A549 (cell line): ENCODE measurements around the gene PLCXD3. TPM values are rescaled to one million over a fixed set of nuclear protein-coding genes. Genes with fewer than 3 reads are reported as not detected.
"Not testable (repeated sequence)": the region's sequence is repeated elsewhere in the genome, so short reads cannot be mapped to it uniquely, and the experiment has no call there.

Source experiments
- ATAC-seq, 2 experiments: fragments of 200-7000 bp in 1 of 2; fragments of >200 bp in 1 of 2; cut with Nextera tagmentation in 1 of 2; cut with Tn5 transposase in 1 of 2; 3 replicates each; pipeline versions ENCODE4 v1.8.0 to v1.9.1; 2018 to 2020; ENCODE audit warnings: mild to moderate bottlenecking in 1 of 2, moderate library complexity in 1 of 2
- CTCF ChIA-PET: fragments of 300-600 bp; sonication (Branson Sonifier 250); formaldehyde crosslinking; extraction: SDS; loops from one replicate; lab custom pipeline; 2021; ENCODE audit warnings: antibody characterized with exemption, inconsistent platforms; lab: Yijun Ruan, JAX
- POLR2A ChIA-PET: fragments of 350-600 bp; formaldehyde crosslinking; extraction: SDS; loops from one replicate; lab custom pipeline; 2021; ENCODE audit warnings: antibody characterized with exemption, inconsistent platforms; lab: Yijun Ruan, JAX
- DNase-seq, 2 experiments: peaks; one replicate each; pipeline versions ENCODE4 v3.0.0 to v3.0.0-alpha.2; 2011 to 2016; ENCODE audit warnings: low read depth in 1 of 2, low spot score in 1 of 2
- FAIRE-seq: peaks from 2 replicates; lab custom pipeline; 2011; peaks lifted over from hg19 to GRCh38; lab: Jason Lieb, UNC
- H3K27ac ChIP-seq, 2 experiments: fragments of >200 bp; sonication (Bioruptor Twin); formaldehyde crosslinking; 3 replicates each; pipeline ENCODE4 v1.5.1; 2016 to 2017
- H3K4me1 ChIP-seq: fragments of >200 bp; sonication (Bioruptor Twin); formaldehyde crosslinking; 3 replicates; pipeline ENCODE4 v1.6.1; 2016
- H3K4me2 ChIP-seq: fragments of >200 bp; sonication (Bioruptor Twin); formaldehyde crosslinking; 3 replicates; pipeline ENCODE4 v1.6.1; 2016
- H3K4me3 ChIP-seq: fragments of >200 bp; sonication (Bioruptor Twin); formaldehyde crosslinking; 3 replicates; pipeline ENCODE4 v1.5.1; 2016
- H3K9me3 ChIP-seq: fragments of >200 bp; sonication (Bioruptor Twin); formaldehyde crosslinking; 3 replicates; pipeline ENCODE4 v1.6.1; 2016
- BHLHE40 ChIP-seq: IDR thresholded peaks from 2 replicates; pipeline ENCODE4 v1.6.1; 2012; ENCODE audit warnings: low read depth, low read length, inconsistent platforms
- CEBPB ChIP-seq, 2 experiments: fragments of >200 bp in 1 of 2; sonication (Bioruptor Twin) in 1 of 2; formaldehyde crosslinking in 1 of 2; IDR thresholded peaks; 2 replicates each; pipeline ENCODE4 v1.6.1; 2012 to 2016
- EHMT2 ChIP-seq: fragments of 200-600 bp; sonication (generic); IDR thresholded peaks from 2 replicates; pipeline ENCODE4 v1.6.1; 2016; ENCODE audit warnings: antibody characterized with exemption, low read depth, mild to moderate bottlenecking, moderate library complexity
- ELK1 ChIP-seq: fragments of 150-350 bp; IDR thresholded peaks from 2 replicates; pipeline ENCODE4 v1.6.1; 2014; ENCODE audit warnings: low read depth, mild to moderate bottlenecking, low read length
- EP300 ChIP-seq, 2 experiments: fragments of >200 bp; sonication (Bioruptor Twin); formaldehyde crosslinking; IDR thresholded peaks; 2 replicates in 1 of 2; 3 replicates in 1 of 2; pipeline ENCODE4 v1.6.1; 2016 to 2017
- GATA3 ChIP-seq: IDR thresholded peaks from 2 replicates; pipeline ENCODE4 v1.6.1; 2012; ENCODE audit warnings: borderline replicate concordance
- HDAC2 ChIP-seq: fragments of 200-600 bp; sonication (generic); IDR thresholded peaks from 2 replicates; pipeline ENCODE4 v1.6.1; 2016
- HEYL ChIP-seq: fragments of 250-450 bp; sonication (Bioruptor Pico); IDR thresholded peaks from 2 replicates; pipeline ENCODE4 v1.8.0; 2021; ENCODE audit warnings: mild to moderate bottlenecking, moderate library complexity
- HOXA7 ChIP-seq: fragments of 250-450 bp; sonication (Bioruptor Pico); IDR thresholded peaks from 2 replicates; pipeline ENCODE4 v1.5.0; 2020; ENCODE audit warnings: mild to moderate bottlenecking, moderate library complexity
- HOXB13 ChIP-seq: fragments of 250-450 bp; sonication (Bioruptor Pico); IDR thresholded peaks from 2 replicates; pipeline ENCODE4 v1.5.0; 2020; ENCODE audit warnings: low read depth, mild to moderate bottlenecking, moderate library complexity
- HOXB5 ChIP-seq: fragments of 250-450 bp; sonication (Bioruptor Pico); IDR thresholded peaks from 2 replicates; pipeline ENCODE4 v1.5.0; 2020; ENCODE audit warnings: mild to moderate bottlenecking, moderate library complexity
- KDM1A ChIP-seq: fragments of 200-600 bp; sonication (generic); IDR thresholded peaks from 2 replicates; pipeline ENCODE4 v1.6.1; 2016; ENCODE audit warnings: low read depth, mild to moderate bottlenecking
- KDM5A ChIP-seq: fragments of 200-600 bp; sonication (generic); IDR thresholded peaks from 2 replicates; pipeline ENCODE4 v1.6.1; 2016; ENCODE audit warnings: antibody characterized with exemption, mild to moderate bottlenecking
- NFE2L2 ChIP-seq: fragments of 150-350 bp; conservative IDR thresholded peaks from 2 replicates; pipeline ENCODE4 v1.6.1; 2014; ENCODE audit warnings: low read length
- NPAS2 ChIP-seq: fragments of 250-450 bp; sonication (Bioruptor Pico); IDR thresholded peaks from 2 replicates; pipeline ENCODE4 v1.8.0; 2022; ENCODE audit warnings: mild to moderate bottlenecking, moderate library complexity, borderline replicate concordance
- PHF8 ChIP-seq: fragments of 200-600 bp; sonication (generic); IDR thresholded peaks from 2 replicates; pipeline ENCODE4 v1.6.1; 2016; ENCODE audit warnings: low read depth, mild to moderate bottlenecking, antibody characterized with exemption, moderate library complexity, borderline replicate concordance
- POLR2A ChIP-seq: IDR thresholded peaks from 2 replicates; pipeline ENCODE4 v1.6.1; 2012; ENCODE audit warnings: mild to moderate bottlenecking, low read length
- RARB ChIP-seq: fragments of 250-450 bp; sonication (Bioruptor Pico); IDR thresholded peaks from 2 replicates; pipeline ENCODE4 v1.8.0; 2021; ENCODE audit warnings: mild to moderate bottlenecking, moderate library complexity
- RFX5 ChIP-seq: fragments of 450-650 bp; IDR thresholded peaks from 2 replicates; pipeline ENCODE4 v1.7.1; 2014; ENCODE audit warnings: antibody characterized with exemption, mild to moderate bottlenecking, moderate library complexity
- RNF2 ChIP-seq: fragments of 200-600 bp; sonication (generic); IDR thresholded peaks from 2 replicates; pipeline ENCODE4 v1.6.1; 2016; ENCODE audit warnings: low read depth, mild to moderate bottlenecking, antibody characterized with exemption, moderate library complexity, borderline replicate concordance
- SREBF2 ChIP-seq: fragments of 450-650 bp; IDR thresholded peaks from 2 replicates; pipeline ENCODE4 v1.6.1; 2014; ENCODE audit warnings: mild to moderate bottlenecking, moderate library complexity
- ZC3H11A ChIP-seq: fragments of 450-650 bp; IDR thresholded peaks from 2 replicates; pipeline ENCODE4 v1.6.1; 2014; ENCODE audit warnings: antibody characterized with exemption, mild to moderate bottlenecking
- WGBS: methylation state at CpG from one replicate; pipeline ENCODE4 v1.1.6; 2017; ENCODE audit errors: missing lambda C conversion rate; 5-methylcytosine and 5-hydroxymethylcytosine counted together
- polyA plus RNA-seq, 4 experiments: library from polyadenylated mRNA; depleted of rRNA in 3 of 4; stranded (reverse); fragments of >200 nt; fragmentation: RNase III in 1 of 4; extraction: RNeasy Plus Mini Kit Qiagen cat#74134 plus additional on column Dnase treatment in 1 of 4; gene quantifications; 2 replicates in 3 of 4; 3 replicates in 1 of 4; pipeline ENCODE4 v1.2.3, GENCODE V29; 2011 to 2017
- TF ChIP-seq, protein P1 (sequence below): fragments of >200 bp; sonication (Bioruptor Twin); formaldehyde crosslinking; IDR thresholded peaks from 3 replicates; pipeline ENCODE4 v1.6.1; 2016

Gene PLCXD3
- polyA plus RNA-seq, 2 of the 4 experiments (the other 2 are of a cell fraction), result 1.2 to 1.6 TPM

DNA sequence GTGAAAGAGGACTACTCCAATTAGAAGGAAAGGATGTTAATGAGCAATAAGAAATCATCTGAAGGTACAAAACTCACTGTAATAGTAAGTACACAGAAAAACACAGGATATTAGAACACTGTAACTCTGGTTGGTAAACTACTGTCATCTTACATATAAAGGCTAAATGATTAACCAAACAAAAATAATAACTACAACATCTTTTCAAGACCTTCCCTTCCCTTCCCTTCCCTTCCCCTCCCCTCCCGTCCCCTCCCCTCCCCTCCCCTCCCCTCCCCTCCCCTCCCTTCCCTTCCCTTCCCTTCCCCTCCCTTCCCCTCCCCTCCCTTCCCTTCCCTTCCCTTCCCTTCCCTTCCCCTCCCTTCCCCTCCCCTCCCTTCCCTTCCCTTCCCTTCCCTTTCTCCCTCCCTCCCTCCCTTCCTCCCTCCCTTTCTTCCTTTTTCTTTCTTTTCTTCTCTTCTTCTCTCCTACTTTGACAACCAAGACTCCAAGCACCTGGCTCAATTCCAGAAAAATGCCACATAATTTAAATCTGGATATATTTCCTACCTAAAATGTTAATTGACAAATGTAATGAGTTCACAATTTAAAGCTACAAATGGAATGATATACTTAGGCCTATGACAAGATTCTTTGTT is 38.7 kb downstream of the PLCXD3 start:
- H3K4me1 ChIP-seq, DNase-seq, ATAC-seq, H3K27ac ChIP-seq, H3K4me3 ChIP-seq, CTCF ChIA-PET, POLR2A ChIA-PET, FAIRE-seq, H3K4me2 ChIP-seq: not testable (repeated sequence)
- H3K9me3 ChIP-seq, result peaks cover 14% of the 10 kb centered on the region; the same call in 2 of the 3 replicates
- WGBS, result no CpG with 5 or more reads among the region's 1 CpG

DNA sequence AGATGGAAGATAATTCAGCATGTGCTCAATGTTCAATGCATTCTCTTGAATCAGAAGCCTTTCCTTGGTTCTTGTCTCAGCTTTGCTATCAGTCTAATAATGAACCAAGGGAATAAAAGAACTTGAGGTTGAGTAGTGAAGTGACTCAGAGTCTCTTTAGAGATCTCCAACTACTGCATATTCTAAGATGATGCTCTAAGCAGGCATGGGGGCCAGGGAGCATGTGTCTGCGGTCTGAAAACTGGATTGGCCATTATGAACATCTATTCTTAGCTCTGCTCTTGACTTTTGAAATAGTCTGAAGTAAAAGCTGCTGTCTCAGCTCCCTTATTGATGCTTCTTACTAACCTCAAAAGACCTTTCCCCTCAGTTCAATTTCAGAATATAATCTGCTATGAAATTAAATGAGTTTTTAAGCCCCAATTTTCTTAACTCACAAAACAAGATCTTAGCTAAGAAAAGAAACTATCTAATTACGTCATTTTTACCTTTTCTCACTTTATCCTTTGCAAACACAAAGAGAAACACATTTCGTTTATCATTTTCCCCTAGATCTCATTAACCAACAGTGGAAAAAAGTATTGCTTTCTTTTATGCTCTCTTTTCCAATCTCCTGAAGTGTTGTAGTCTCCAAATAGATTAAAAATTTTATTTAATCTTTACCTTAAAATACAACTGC is 44.8 kb downstream of the PLCXD3 start:
- ATAC-seq (no peak), FAIRE-seq (no peak), DNase-seq (no peak)
- no peak for TF ChIP-seq SREBF2
- no peak for TF ChIP-seq EHMT2
- TF ChIP-seq NPAS2 (CRISPR knock-in tag), result no peak
- TF ChIP-seq PHF8, result no peak
- no peak for TF ChIP-seq HOXB5
- no peak for TF ChIP-seq ELK1
- TF ChIP-seq, protein P1, sequence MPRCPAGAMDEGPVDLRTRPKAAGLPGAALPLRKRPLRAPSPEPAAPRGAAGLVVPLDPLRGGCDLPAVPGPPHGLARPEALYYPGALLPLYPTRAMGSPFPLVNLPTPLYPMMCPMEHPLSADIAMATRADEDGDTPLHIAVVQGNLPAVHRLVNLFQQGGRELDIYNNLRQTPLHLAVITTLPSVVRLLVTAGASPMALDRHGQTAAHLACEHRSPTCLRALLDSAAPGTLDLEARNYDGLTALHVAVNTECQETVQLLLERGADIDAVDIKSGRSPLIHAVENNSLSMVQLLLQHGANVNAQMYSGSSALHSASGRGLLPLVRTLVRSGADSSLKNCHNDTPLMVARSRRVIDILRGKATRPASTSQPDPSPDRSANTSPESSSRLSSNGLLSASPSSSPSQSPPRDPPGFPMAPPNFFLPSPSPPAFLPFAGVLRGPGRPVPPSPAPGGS, result no peak
- no peak for TF ChIP-seq RFX5
- TF ChIP-seq BHLHE40, result no peak
- TF ChIP-seq RNF2, result no peak
- TF ChIP-seq EP300 (IDR thresholded peaks at IDR 0.05), result no peak
- TF ChIP-seq HDAC2, result no peak
- no peak for TF ChIP-seq HEYL (CRISPR knock-in tag)
- TF ChIP-seq CEBPB (IDR thresholded peaks at IDR 0.05), result no peak
- no peak for TF ChIP-seq HOXB13
- WGBS, result 60% methylated on average over 3 of the region's 3 CpGs
- Histone ChIP-seq H3K9me3 (no peaks in the 10 kb centered on the region), H3K4me3 (no peak overlapping the region), H3K27ac (no peak overlapping the region), H3K4me2 (no peak overlapping the region), H3K4me1 (no peaks in the 10 kb centered on the region)
- ChIA-PET CTCF (no interaction called here), POLR2A (no interaction called here)

GRCh38 chr5:41459557-41459956 is 50.8 kb downstream of the PLCXD3 start:
- Histone ChIP-seq H3K27ac (no peak overlapping the region), H3K4me3 (no peak overlapping the region), H3K4me1 (no peaks in the 10 kb centered on the region), H3K9me3 (no peaks in the 10 kb centered on the region), H3K4me2 (no peak overlapping the region)
- 93% methylated on average over 1 of the region's 1 CpG for WGBS
- TF ChIP-seq NFE2L2 (no peak), RARB (CRISPR knock-in tag) (no peak), ELK1 (no peak), HOXA7 (CRISPR knock-in tag) (no peak), KDM5A (no peak), NPAS2 (CRISPR knock-in tag) (no peak), ZC3H11A (no peak), GATA3 (no peak), EP300 (IDR thresholded peaks at IDR 0.05) (no peak), SREBF2 (no peak), POLR2A (no peak), KDM1A (no peak)
- ChIA-PET CTCF (no interaction called here), POLR2A (no interaction called here)
- DNase-seq, result no peak
- FAIRE-seq, result no peak
- no peak for ATAC-seq
